ENCODE measurements around the gene RYR1. TPM values are rescaled to one million over a fixed set of nuclear protein-coding genes. Genes with fewer than 3 reads are reported as not detected.
A peak's percentile ranks its signal among the peaks of the same experiment; 100 is the strongest.
"Not testable (repeated sequence)": the region's sequence is repeated elsewhere in the genome, so short reads cannot be mapped to it uniquely, and the experiment has no call there.

Gene RYR1
- total RNA-seq, 1 donor from 2014 or later = 0.32 TPM

GRCh38 chr19:38550376-38550775 lies 116.9 kb downstream of the RYR1 start:
- peaks cover 14% of the 10 kb centered on the region for H3K27me3 Mint-ChIP-seq (ENCODE audit: low read depth)
- TF ChIP-seq CTCF (IDR thresholded peaks at IDR 0.05) = no peak
- H3K4me3 Mint-ChIP-seq (ENCODE audit: unreplicated experiment) = no peak overlapping the region
- H3K27ac Mint-ChIP-seq (ENCODE audit: unreplicated experiment) = no peak overlapping the region
- no peaks in the 10 kb centered on the region for H3K36me3 Mint-ChIP-seq (ENCODE audit: low read depth)
- no peaks in the 10 kb centered on the region for H3K4me1 Mint-ChIP-seq (ENCODE audit: low read depth)
- H3K9me3 Mint-ChIP-seq (ENCODE audit: low read depth) = no peaks in the 10 kb centered on the region
- peak; percentile 0 for DNase-seq (ENCODE audit: low spot score)

- no peaks in the 10 kb centered on the region for H3K9me3 Mint-ChIP-seq (ENCODE audit: low read depth)
- peak; percentile 47 for DNase-seq (ENCODE audit: low spot score)
- no peak for TF ChIP-seq CTCF (IDR thresholded peaks at IDR 0.05)
- peaks cover 16% of the 10 kb centered on the region for H3K27me3 Mint-ChIP-seq (ENCODE audit: low read depth)
- H3K27ac Mint-ChIP-seq (ENCODE audit: unreplicated experiment) = no peak overlapping the region
- H3K4me3 Mint-ChIP-seq (ENCODE audit: unreplicated experiment) = no peak overlapping the region
- H3K4me1 Mint-ChIP-seq (ENCODE audit: low read depth) = no peaks in the 10 kb centered on the region
- H3K36me3 Mint-ChIP-seq (ENCODE audit: low read depth) = no peaks in the 10 kb centered on the region
Observed at GRCh38 chr19:38551450-38551813, 117.9 kb downstream of the RYR1 start.

- peak; percentile 4 for DNase-seq (ENCODE audit: low spot score)
- H3K4me1 Mint-ChIP-seq (ENCODE audit: low read depth); H3K4me3 Mint-ChIP-seq (ENCODE audit: unreplicated experiment); H3K9me3 Mint-ChIP-seq (ENCODE audit: low read depth); H3K36me3 Mint-ChIP-seq (ENCODE audit: low read depth); H3K27ac Mint-ChIP-seq (ENCODE audit: unreplicated experiment): not testable (repeated sequence)
- peaks cover 22% of the 10 kb centered on the region for H3K27me3 Mint-ChIP-seq (ENCODE audit: low read depth)
Observed at GRCh38 chr19:38553239-38553638, 119.7 kb downstream of the RYR1 start.

GRCh38 chr19:38554676-38555141 lies 121.2 kb downstream of the RYR1 start:
- no peaks in the 10 kb centered on the region for H3K4me1 Mint-ChIP-seq (ENCODE audit: low read depth)
- H3K36me3 Mint-ChIP-seq (ENCODE audit: low read depth) = no peaks in the 10 kb centered on the region
- H3K4me3 Mint-ChIP-seq (ENCODE audit: unreplicated experiment) = no peak overlapping the region
- DNase-seq (ENCODE audit: low spot score) = no peak
- H3K27me3 Mint-ChIP-seq (ENCODE audit: low read depth) = peaks cover 22% of the 10 kb centered on the region
- TF ChIP-seq CTCF (IDR thresholded peaks at IDR 0.05) = no peak
- no peaks in the 10 kb centered on the region for H3K9me3 Mint-ChIP-seq (ENCODE audit: low read depth)
- no peak overlapping the region for H3K27ac Mint-ChIP-seq (ENCODE audit: unreplicated experiment)

GRCh38 chr19:38555200-38555599 lies 121.7 kb downstream of the RYR1 start:
- peak; percentile 10 for DNase-seq (ENCODE audit: low spot score)
- H3K4me1 Mint-ChIP-seq (ENCODE audit: low read depth) = no peaks in the 10 kb centered on the region
- no peaks in the 10 kb centered on the region for H3K36me3 Mint-ChIP-seq (ENCODE audit: low read depth)
- no peak overlapping the region for H3K27ac Mint-ChIP-seq (ENCODE audit: unreplicated experiment)
- H3K4me3 Mint-ChIP-seq (ENCODE audit: unreplicated experiment) = no peak overlapping the region
- TF ChIP-seq CTCF (IDR thresholded peaks at IDR 0.05) = no peak
- H3K27me3 Mint-ChIP-seq (ENCODE audit: low read depth) = peaks cover 22% of the 10 kb centered on the region
- H3K9me3 Mint-ChIP-seq (ENCODE audit: low read depth) = no peaks in the 10 kb centered on the region

- Mint-ChIP-seq H3K36me3 (ENCODE audit: low read depth) (no peaks in the 10 kb centered on the region), H3K4me1 (ENCODE audit: low read depth) (no peaks in the 10 kb centered on the region), H3K27me3 (ENCODE audit: low read depth) (peaks cover 19% of the 10 kb centered on the region)
Observed at GRCh38 chr19:38556521-38557174, 123.2 kb downstream of the RYR1 start.

More at GRCh38 chr19:38556521-38557174, 123.2 kb downstream of the RYR1 start:
- Mint-ChIP-seq H3K9me3 (ENCODE audit: low read depth) (no peaks in the 10 kb centered on the region), H3K27ac (ENCODE audit: unreplicated experiment) (no peak overlapping the region), H3K4me3 (ENCODE audit: unreplicated experiment) (no peak overlapping the region)
- no peak for DNase-seq (ENCODE audit: low spot score)
- peak; percentile 30 for TF ChIP-seq CTCF (IDR thresholded peaks at IDR 0.05)
